ENCODE measurements around the gene MSTO1.

DNA sequence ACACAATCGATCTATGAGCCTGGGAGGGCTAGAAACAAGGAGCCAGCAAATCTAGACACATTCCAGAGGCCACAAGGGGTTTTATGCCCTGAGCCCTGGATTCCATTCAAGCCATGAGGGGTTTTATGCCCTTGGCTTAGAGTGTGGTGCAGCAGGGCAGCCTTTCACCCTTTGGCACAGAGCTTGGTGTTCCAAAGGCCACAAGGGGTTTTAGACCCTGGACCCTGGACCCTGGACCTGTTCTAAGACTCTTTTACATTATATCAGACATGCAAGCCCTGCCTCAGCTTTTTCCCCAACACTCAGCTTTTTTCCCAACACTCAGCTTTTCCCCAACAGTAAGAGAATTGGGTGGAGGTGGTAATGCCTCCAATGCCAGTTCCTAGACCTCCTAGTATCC is 13.3 kb downstream of the MSTO1 start:
- TF ChIP-seq, protein P1, sequence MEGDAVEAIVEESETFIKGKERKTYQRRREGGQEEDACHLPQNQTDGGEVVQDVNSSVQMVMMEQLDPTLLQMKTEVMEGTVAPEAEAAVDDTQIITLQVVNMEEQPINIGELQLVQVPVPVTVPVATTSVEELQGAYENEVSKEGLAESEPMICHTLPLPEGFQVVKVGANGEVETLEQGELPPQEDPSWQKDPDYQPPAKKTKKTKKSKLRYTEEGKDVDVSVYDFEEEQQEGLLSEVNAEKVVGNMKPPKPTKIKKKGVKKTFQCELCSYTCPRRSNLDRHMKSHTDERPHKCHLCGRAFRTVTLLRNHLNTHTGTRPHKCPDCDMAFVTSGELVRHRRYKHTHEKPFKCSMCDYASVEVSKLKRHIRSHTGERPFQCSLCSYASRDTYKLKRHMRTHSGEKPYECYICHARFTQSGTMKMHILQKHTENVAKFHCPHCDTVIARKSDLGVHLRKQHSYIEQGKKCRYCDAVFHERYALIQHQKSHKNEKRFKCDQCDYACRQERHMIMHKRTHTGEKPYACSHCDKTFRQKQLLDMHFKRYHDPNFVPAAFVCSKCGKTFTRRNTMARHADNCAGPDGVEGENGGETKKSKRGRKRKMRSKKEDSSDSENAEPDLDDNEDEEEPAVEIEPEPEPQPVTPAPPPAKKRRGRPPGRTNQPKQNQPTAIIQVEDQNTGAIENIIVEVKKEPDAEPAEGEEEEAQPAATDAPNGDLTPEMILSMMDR (IDR thresholded peaks at IDR 0.05): no peak
- TF ChIP-seq, protein P2, sequence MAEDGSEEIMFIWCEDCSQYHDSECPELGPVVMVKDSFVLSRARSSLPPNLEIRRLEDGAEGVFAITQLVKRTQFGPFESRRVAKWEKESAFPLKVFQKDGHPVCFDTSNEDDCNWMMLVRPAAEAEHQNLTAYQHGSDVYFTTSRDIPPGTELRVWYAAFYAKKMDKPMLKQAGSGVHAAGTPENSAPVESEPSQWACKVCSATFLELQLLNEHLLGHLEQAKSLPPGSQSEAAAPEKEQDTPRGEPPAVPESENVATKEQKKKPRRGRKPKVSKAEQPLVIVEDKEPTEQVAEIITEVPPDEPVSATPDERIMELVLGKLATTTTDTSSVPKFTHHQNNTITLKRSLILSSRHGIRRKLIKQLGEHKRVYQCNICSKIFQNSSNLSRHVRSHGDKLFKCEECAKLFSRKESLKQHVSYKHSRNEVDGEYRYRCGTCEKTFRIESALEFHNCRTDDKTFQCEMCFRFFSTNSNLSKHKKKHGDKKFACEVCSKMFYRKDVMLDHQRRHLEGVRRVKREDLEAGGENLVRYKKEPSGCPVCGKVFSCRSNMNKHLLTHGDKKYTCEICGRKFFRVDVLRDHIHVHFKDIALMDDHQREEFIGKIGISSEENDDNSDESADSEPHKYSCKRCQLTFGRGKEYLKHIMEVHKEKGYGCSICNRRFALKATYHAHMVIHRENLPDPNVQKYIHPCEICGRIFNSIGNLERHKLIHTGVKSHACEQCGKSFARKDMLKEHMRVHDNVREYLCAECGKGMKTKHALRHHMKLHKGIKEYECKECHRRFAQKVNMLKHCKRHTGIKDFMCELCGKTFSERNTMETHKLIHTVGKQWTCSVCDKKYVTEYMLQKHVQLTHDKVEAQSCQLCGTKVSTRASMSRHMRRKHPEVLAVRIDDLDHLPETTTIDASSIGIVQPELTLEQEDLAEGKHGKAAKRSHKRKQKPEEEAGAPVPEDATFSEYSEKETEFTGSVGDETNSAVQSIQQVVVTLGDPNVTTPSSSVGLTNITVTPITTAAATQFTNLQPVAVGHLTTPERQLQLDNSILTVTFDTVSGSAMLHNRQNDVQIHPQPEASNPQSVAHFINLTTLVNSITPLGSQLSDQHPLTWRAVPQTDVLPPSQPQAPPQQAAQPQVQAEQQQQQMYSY (CRISPR knock-in tag; IDR thresholded peaks at IDR 0.05): no peak
- TF ChIP-seq, protein P3, sequence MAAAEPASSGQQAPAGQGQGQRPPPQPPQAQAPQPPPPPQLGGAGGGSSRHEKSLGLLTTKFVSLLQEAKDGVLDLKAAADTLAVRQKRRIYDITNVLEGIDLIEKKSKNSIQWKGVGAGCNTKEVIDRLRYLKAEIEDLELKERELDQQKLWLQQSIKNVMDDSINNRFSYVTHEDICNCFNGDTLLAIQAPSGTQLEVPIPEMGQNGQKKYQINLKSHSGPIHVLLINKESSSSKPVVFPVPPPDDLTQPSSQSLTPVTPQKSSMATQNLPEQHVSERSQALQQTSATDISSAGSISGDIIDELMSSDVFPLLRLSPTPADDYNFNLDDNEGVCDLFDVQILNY (CRISPR knock-in tag; IDR thresholded peaks at IDR 0.05): no peak
- no peak for TF ChIP-seq ZNF232 (CRISPR knock-in tag; IDR thresholded peaks at IDR 0.05)
- TF ChIP-seq, protein P4, sequence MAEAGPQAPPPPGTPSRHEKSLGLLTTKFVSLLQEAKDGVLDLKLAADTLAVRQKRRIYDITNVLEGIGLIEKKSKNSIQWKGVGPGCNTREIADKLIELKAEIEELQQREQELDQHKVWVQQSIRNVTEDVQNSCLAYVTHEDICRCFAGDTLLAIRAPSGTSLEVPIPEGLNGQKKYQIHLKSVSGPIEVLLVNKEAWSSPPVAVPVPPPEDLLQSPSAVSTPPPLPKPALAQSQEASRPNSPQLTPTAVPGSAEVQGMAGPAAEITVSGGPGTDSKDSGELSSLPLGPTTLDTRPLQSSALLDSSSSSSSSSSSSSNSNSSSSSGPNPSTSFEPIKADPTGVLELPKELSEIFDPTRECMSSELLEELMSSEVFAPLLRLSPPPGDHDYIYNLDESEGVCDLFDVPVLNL (CRISPR knock-in tag; IDR thresholded peaks at IDR 0.05; ENCODE audit: borderline replicate concordance, low read depth): no peak

Data from WTC11 (cell line).